Activated T-helper 2 cell treated with anti-CD3 and anti-CD28 coated beads, Interferon-gamma antibody, Interleukin-2, Interleukin-4, amounts not matched to agents 10 μg/mL and 5 μg/mL and 100 μg/mL, durations not matched to agents 14 hours and 24 hours and 36 hours (primary cell): Measurements from ENCODE around the gene EVA1A. TPM values are rescaled to one million over a fixed set of nuclear protein-coding genes. Genes with fewer than 3 reads are reported as not detected.

Experiments used
- DNase-seq: peaks from one replicate; pipeline ENCODE4 v3.0.0; 2021; ENCODE audit warnings: low spot score
- H3K27ac Mint-ChIP-seq: one replicate; pipeline ENCODE4 v1.8.0; 2021; ENCODE audit warnings: mixed read lengths
- H3K27me3 Mint-ChIP-seq: one replicate; pipeline ENCODE4 v1.8.0; 2021; ENCODE audit warnings: low read depth, mixed read lengths
- H3K36me3 Mint-ChIP-seq: one replicate; pipeline ENCODE4 v1.8.0; 2021; ENCODE audit warnings: low read depth, mixed read lengths
- H3K4me1 Mint-ChIP-seq: one replicate; pipeline ENCODE4 v1.8.0; 2021; ENCODE audit warnings: low read depth, mixed read lengths
- H3K4me3 Mint-ChIP-seq: one replicate; pipeline ENCODE4 v1.8.0; 2021; ENCODE audit warnings: low read depth, mild to moderate bottlenecking, moderate library complexity, mixed read lengths
- H3K9me3 Mint-ChIP-seq: one replicate; pipeline ENCODE4 v1.8.0; 2021; ENCODE audit warnings: mixed read lengths
- intact Hi-C: fragments of 100-400 bp; cut with micrococcal nuclease; formaldehyde crosslinking; loops from one replicate; pipeline ENCODE4 v1.15.1; 2023
- total RNA-seq: library from RNA; stranded (reverse); gene quantifications from 2 replicates; pipeline ENCODE4 v1.2.3, GENCODE V29; 2022

EVA1A gene
- total RNA-seq, 1 donor from 2014 or later = not detected

DNA sequence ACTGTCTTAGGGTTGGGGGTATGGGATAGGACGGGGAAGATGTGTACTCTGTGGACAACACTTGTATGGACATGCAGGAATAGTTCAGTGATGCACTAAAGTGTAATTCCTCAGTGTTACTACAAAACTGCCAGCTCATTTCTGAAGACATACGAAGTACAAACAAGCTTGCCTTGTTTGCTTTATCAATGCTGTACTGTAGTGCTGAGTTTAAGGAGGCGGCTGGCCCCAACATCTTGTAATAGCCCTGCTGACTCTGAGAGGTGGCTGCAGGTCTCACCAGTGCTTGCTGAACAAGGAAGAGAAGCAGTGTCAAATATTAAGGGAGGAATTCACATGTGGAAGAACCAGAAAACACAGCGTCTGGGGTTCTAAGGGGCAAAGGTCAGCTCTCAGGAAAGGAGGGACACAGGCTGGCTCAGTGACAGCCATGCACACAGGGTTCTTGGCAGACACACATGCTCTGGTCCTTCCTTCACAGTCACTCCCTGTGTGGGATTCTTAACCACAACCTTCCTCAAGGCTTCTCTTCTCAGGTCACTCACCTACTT is 39.8 kb upstream of the EVA1A start:
- Mint-ChIP-seq H3K4me3 (no peak overlapping the region), H3K9me3 (no peaks in the 10 kb centered on the region), H3K27me3 (peaks cover 20% of the 10 kb centered on the region), H3K27ac (no peak overlapping the region), H3K36me3 (no peaks in the 10 kb centered on the region), H3K4me1 (no peaks in the 10 kb centered on the region)
- intact Hi-C loops = no loop called here
- DNase-seq = no peak

DNA sequence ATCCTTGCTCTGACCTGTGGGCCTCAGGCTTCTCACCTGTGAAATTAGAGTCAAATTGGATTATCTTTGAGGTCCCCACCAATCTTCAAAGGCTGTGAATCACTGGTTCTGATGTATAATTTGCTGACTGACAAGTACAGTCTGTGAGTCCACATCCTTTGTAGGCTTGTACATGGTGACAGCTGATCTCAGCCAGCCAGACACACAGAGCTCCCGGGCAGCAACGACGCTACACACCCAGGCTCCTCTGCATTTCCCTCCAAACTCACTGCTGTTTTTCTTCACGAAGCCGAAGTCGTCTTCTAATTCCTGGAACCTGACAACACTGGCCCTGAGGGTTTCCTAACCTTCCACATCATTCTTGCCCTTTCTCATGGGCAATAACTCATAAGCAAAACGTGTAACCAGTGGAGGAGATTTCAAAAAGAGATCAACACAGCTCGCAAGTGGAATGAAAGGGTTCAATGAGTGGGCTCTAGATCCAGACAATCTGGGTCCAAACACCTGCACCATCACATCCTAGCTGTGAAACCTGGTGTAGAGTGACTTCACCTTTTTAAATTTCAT is 37.9 kb upstream of the EVA1A start:
- H3K27me3 Mint-ChIP-seq = peaks cover 13% of the 10 kb centered on the region
- no peaks in the 10 kb centered on the region for H3K9me3 Mint-ChIP-seq
- DNase-seq = no peak
- H3K27ac Mint-ChIP-seq = no peak overlapping the region
- no peaks in the 10 kb centered on the region for H3K4me1 Mint-ChIP-seq
- no peak overlapping the region for H3K4me3 Mint-ChIP-seq
- intact Hi-C loops = no loop called here
- no peaks in the 10 kb centered on the region for H3K36me3 Mint-ChIP-seq

DNA sequence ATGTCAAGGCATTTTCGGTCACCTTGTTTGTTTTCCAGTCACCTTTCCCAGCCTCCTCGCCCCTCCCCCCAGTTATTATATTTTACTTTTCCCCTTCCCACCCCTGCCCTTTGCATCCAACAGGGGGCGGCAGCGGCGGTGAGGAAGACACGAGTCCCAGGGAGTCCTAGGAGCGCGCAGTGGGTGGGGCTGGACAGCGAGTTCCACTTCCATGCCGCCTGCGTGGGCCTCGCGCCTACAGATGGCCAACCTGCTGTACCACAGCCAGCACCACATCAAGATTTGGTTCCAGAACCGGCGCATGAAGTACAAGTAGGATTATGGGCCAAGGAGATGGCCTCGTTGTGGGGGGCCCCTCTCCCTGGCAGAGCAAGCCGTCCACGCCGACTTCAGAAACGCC is 37.2 kb upstream of the EVA1A start:
- Mint-ChIP-seq H3K4me1 (no peaks in the 10 kb centered on the region), H3K9me3 (no peaks in the 10 kb centered on the region), H3K27ac (no peak overlapping the region), H3K27me3 (peaks cover 9% of the 10 kb centered on the region), H3K4me3 (no peak overlapping the region), H3K36me3 (no peaks in the 10 kb centered on the region)
- DNase-seq = no peak
- intact Hi-C loops = no loop called here

DNA sequence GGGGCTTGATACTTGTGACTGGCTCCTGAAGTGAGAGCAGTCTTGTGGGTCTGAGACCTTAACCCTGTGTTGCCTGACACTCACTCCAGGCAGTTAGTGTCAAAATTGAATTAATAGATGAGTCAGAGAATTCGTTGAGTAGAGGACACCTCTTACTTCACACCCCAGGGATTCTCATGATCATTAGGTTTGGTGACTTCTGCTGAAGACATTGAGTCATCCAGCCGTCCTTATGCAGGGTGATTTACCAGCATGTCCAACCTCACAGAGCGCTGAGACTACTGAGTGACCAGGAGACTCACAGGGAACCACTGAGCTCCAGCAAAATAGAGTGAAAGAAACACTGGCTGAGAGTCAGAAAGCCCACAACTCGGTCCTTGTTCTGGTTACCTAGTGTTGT is 36.0 kb upstream of the EVA1A start:
- H3K4me1 Mint-ChIP-seq = no peaks in the 10 kb centered on the region
- H3K27me3 Mint-ChIP-seq = peaks cover 6% of the 10 kb centered on the region

DNA sequence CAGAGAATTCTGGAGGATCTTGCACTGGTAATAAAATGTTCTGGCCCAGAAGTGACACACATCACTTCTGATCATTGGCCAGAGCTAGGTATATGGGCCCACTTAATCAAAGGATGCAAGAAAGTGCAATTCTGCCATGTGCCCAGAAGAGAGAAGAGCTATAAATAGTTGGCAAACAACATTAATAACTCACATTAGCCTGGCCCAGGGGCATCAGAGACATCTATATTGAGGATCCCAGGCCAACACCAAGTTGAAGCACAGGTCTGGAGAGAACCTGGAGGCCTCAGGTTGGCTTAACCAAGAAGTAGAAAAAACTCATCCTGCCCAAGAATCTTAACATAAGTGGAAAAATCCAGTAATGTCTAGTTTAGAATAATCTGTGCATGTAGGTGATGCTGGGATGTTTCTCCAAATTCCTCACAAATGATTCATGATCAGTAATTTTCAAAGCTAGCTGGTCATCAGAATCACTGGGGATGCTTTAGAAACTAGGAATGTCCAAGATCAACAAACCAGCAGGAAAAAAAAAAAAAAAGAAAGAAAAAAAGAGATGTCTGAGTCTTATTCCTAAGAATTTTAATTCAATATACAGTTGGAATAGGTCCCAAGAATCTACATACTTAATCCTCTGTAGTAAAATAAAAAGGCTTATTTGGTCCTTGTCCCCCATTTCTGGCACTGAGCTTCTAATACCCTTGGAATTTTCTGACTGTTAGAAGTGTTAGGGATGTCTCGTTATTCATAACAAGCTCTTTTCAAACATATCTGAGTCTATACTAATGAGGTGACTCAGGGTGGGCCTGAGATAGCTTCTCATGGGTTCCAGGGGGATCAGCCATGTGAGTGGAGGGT is 35.0 kb upstream of the EVA1A start:
- no peaks in the 10 kb centered on the region for H3K27me3 Mint-ChIP-seq
- DNase-seq = no peak
- H3K27ac Mint-ChIP-seq = no peak overlapping the region
- intact Hi-C loops = no loop called here
- H3K4me1 Mint-ChIP-seq = no peaks in the 10 kb centered on the region
- no peaks in the 10 kb centered on the region for H3K9me3 Mint-ChIP-seq
- H3K36me3 Mint-ChIP-seq = no peaks in the 10 kb centered on the region
- H3K4me3 Mint-ChIP-seq = no peak overlapping the region

More for the DNA sequence above, 36.0 kb upstream of the EVA1A start:
- Mint-ChIP-seq H3K36me3 (no peaks in the 10 kb centered on the region), H3K27ac (no peak overlapping the region), H3K4me3 (no peak overlapping the region), H3K9me3 (no peaks in the 10 kb centered on the region)
- no peak for DNase-seq
- intact Hi-C loops = no loop called here

DNA sequence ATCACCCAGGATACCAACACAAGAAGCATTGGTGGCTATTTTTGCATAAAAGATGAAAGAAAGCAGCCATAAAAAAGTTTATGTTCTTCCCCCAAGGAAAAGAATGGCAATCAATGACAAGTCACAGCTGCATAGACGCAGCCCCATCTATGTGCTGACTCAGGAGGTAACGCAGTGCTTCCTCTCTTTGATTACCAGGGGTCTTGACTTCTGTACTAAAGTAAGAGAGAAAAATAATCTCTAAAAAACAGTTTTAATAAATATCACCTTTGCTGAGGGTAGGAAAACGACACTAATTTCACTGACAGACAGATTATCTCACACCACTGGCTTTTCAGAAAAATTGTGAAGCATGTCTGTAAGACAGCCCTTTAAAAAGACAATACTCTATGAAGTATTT is 33.9 kb upstream of the EVA1A start:
- DNase-seq = no peak
- intact Hi-C loops = no loop called here
- H3K9me3 Mint-ChIP-seq = no peaks in the 10 kb centered on the region
- no peak overlapping the region for H3K27ac Mint-ChIP-seq
- no peaks in the 10 kb centered on the region for H3K4me1 Mint-ChIP-seq
- no peaks in the 10 kb centered on the region for H3K36me3 Mint-ChIP-seq
- no peak overlapping the region for H3K4me3 Mint-ChIP-seq
- peaks cover 2% of the 10 kb centered on the region for H3K27me3 Mint-ChIP-seq

DNA sequence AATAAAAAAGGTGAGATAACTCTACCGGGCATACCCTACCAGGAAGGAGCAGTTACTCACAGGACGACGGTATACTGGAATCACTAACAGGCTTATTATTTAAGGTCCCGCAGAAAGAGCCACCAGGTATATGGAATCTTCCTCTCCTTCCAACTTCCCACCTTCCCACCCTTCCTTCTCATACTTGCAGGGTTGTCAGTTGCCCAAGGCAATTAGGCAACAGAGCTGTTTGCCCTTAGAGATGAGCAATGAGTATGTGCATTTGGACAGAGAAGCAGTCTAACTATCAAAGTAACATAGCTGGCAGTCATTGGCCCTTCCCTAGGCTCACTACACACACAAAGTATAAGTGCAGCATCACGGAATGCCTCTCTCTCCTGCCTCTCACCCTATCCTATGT is 32.1 kb upstream of the EVA1A start:
- no peak overlapping the region for H3K27ac Mint-ChIP-seq
- H3K27me3 Mint-ChIP-seq = peaks cover 5% of the 10 kb centered on the region
- no peaks in the 10 kb centered on the region for H3K36me3 Mint-ChIP-seq
- no peaks in the 10 kb centered on the region for H3K9me3 Mint-ChIP-seq
- no peak for DNase-seq
- intact Hi-C loops = no loop called here
- H3K4me3 Mint-ChIP-seq = no peak overlapping the region
- no peaks in the 10 kb centered on the region for H3K4me1 Mint-ChIP-seq

DNA sequence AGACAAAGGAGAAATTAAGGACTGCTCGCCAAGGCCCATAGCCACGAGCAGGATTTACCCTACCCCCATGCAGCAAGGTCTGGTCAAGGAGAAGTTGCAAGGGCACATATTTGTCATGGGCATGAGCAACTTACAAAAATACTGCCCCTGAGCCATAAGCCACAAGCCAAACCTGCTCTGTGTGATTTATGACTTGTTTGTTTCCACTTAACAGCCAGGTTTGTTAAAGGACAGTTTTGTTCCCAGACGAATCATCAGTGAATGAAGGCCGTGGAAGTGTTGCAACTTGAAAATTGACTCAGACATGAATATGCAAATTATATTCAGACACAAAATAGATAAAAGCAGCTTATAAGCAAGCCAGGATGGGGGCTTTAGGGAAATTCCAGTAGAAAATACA is 31.3 kb upstream of the EVA1A start:
- intact Hi-C loops = no loop called here
- Mint-ChIP-seq H3K36me3 (no peaks in the 10 kb centered on the region), H3K27ac (no peak overlapping the region), H3K4me3 (no peak overlapping the region), H3K27me3 (peaks cover 5% of the 10 kb centered on the region), H3K9me3 (no peaks in the 10 kb centered on the region), H3K4me1 (no peaks in the 10 kb centered on the region)
- no peak for DNase-seq

DNA sequence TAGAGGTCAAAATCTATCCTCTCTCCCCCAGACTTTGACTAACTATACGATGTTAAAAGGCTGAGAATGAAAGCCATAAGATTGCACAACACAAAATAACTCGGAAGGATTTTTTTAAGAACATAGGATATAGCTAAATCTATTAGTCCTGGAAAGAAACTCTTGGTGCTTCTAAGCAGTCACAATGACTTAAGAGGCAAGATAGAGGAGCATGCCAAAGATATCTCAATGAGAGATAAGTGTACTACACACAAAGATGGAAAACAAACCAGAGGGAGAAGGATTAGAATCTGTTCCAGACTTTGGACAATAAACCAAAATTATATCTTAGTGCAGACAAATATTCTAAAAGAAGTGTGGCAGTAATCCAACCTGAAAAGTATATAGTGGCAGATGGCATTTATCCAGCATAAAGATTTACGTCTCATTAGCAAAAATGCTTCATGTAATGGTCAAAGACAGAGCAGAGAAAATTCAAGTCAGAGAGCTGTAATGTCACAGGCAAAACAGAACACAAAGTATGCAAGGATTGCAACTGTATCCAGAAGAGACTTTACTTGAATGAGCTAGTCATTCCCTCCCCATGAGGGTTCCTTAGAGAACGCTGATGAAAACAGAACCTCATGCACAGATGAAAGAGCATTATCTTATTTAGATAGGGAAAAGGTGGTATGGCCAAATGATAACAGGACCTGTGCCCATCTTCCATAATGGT is 28.8 kb upstream of the EVA1A start:
- no peak for DNase-seq
- H3K9me3 Mint-ChIP-seq = no peaks in the 10 kb centered on the region
- H3K36me3 Mint-ChIP-seq = no peaks in the 10 kb centered on the region
- no peak overlapping the region for H3K4me3 Mint-ChIP-seq
- peaks cover 5% of the 10 kb centered on the region for H3K27me3 Mint-ChIP-seq
- no peaks in the 10 kb centered on the region for H3K4me1 Mint-ChIP-seq
- intact Hi-C loops = no loop called here
- H3K27ac Mint-ChIP-seq = no peak overlapping the region

DNA sequence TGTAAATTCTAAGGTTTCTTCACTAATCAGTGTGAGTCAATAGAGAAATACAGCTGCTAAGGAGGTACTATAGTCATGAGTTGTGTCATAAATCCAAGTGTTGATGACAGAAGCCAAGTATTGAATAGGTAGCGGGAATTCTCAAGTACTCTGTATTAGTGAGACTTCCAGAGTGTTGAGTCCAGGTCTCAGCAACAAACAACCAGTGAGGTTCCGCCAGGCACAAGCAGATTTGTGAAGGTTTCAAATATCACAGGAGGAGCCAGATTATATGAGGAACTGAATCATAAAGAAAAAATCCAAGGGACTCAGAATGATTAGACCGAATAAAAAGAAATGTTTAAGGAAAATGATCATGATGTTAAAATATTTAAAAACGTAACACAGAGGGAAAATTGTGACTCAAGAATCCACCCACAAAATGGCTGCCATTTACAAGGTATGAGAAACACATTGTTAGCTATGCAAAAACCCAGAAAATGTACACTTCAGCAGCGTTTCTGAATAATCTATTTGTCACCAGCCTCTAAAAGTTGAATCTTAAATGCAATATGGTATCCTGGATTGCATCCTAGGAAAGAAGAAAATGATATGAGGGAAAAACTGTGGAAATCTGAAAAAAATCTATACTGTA is 27.3 kb upstream of the EVA1A start:
- Mint-ChIP-seq H3K4me3 (no peak overlapping the region), H3K27me3 (peaks cover 18% of the 10 kb centered on the region), H3K4me1 (no peaks in the 10 kb centered on the region), H3K36me3 (no peaks in the 10 kb centered on the region), H3K27ac (no peak overlapping the region), H3K9me3 (no peaks in the 10 kb centered on the region)
- intact Hi-C loops = no loop called here
- DNase-seq = no peak

DNA sequence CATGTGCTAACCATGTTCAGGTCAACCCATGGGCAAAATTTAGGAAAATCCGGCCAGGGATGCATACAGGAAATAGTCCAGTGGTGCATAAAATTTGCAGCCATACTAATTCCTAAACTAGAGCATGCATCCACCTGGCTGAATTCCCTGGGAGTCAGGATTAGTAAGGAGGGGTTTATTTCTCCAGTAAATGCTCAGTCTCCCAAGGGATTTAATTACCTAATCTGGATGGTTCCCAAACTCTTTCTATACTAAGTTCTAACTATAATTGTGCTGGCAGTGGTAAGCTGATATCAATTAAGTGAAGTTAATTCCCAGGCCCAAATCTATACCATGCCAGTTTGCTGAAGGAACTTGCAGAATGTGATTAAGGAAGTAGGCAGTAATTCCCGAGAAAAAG is 26.2 kb upstream of the EVA1A start:
- Mint-ChIP-seq H3K27me3 (peaks cover 21% of the 10 kb centered on the region), H3K27ac (no peak overlapping the region), H3K4me3 (no peak overlapping the region), H3K4me1 (no peaks in the 10 kb centered on the region), H3K36me3 (no peaks in the 10 kb centered on the region), H3K9me3 (no peaks in the 10 kb centered on the region)
- DNase-seq = no peak
- intact Hi-C loops = no loop called here

DNA sequence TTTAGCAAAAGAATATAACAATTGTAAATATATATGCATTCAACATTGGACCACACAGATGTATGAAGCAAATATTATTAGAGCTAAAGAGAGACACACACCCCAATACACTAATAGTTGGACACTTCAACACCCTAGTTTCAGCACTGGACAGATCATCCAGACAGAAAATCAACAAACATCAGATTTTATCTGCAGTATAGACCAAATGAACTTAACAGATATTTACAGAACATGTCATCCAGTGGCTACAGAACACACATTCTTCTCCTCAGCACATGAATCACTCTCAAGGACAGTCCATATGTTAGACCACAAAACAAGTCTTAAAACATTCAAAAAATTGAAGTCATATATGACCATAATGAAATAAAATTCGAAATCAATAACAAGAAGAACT is 22.1 kb upstream of the EVA1A start:
- intact Hi-C loops = no loop called here
- no peaks in the 10 kb centered on the region for H3K4me1 Mint-ChIP-seq
- H3K27ac Mint-ChIP-seq = no peak overlapping the region
- H3K27me3 Mint-ChIP-seq = peaks cover 19% of the 10 kb centered on the region
- no peaks in the 10 kb centered on the region for H3K9me3 Mint-ChIP-seq
- H3K36me3 Mint-ChIP-seq = no peaks in the 10 kb centered on the region
- H3K4me3 Mint-ChIP-seq = no peak overlapping the region
- no peak for DNase-seq
